ENCODE data around the gene SPAG9.

The SPAG9 gene

GRCh38 chr17:51166987-51167931 is 46.6 kb upstream of the SPAG9 start (continued):
- TF ChIP-seq ZBTB11 (tag by site-specific recombination; conservative IDR thresholded peaks at IDR 0.05; ENCODE audit: low read depth) (0 out of 2 replicates have a peak, but pooled peaks have one; percentile 8), ZSCAN30 (tag by site-specific recombination; IDR thresholded peaks at IDR 0.05) (peak; percentile 12; the same call in 1 of the 2 replicates), CTCF (tag by site-specific recombination; IDR thresholded peaks at IDR 0.05) (peak; percentile 91), ZNF501 (tag by site-specific recombination; IDR thresholded peaks at IDR 0.05) (peak; percentile 62; the same call in 1 of the 2 replicates), ZBTB17 (tag by site-specific recombination; IDR thresholded peaks at IDR 0.05) (peak; percentile 95), SETDB1 (IDR thresholded peaks at IDR 0.05; ENCODE audit: insufficient read length, low read length) (no peak), YY2 (tag by site-specific recombination; IDR thresholded peaks at IDR 0.05) (0 out of 2 replicates have a peak, but pooled peaks have one; percentile 47), HIC1 (tag by site-specific recombination; IDR thresholded peaks at IDR 0.05) (peak; percentile 66; the same call in 1 of the 2 replicates), EGR2 (tag by site-specific recombination; IDR thresholded peaks at IDR 0.05; ENCODE audit: low read depth) (peak; percentile 71), ZNF341 (tag by site-specific recombination; IDR thresholded peaks at IDR 0.05; ENCODE audit: low read depth) (peak; percentile 47), ZNF24 (tag by site-specific recombination; IDR thresholded peaks at IDR 0.05) (peak; percentile 34; the same call in 1 of the 2 replicates), SP3 (tag by site-specific recombination; IDR thresholded peaks at IDR 0.05) (0 out of 2 replicates have a peak, but pooled peaks have one; percentile 16), ZNF391 (tag by site-specific recombination; IDR thresholded peaks at IDR 0.05; ENCODE audit: borderline replicate concordance, low read depth) (peak; percentile 71; the same call in 1 of the 2 replicates), ZNF843 (tag by site-specific recombination; IDR thresholded peaks at IDR 0.05) (peak; percentile 45), ZNF23 (tag by site-specific recombination; IDR thresholded peaks at IDR 0.05; ENCODE audit: borderline replicate concordance) (no peak), ZBTB21 (tag by site-specific recombination; IDR thresholded peaks at IDR 0.05) (peak; percentile 30; the same call in 1 of the 2 replicates), ZNF639 (tag by site-specific recombination; IDR thresholded peaks at IDR 0.05) (peak; percentile 68; the same call in 1 of the 2 replicates), SP2 (tag by site-specific recombination; IDR thresholded peaks at IDR 0.05) (peak; percentile 11; the same call in 1 of the 2 replicates), GLI2 (tag by site-specific recombination; IDR thresholded peaks at IDR 0.05; ENCODE audit: borderline replicate concordance, low read depth) (no peak), ZNF571 (tag by site-specific recombination; IDR thresholded peaks at IDR 0.05) (no peak), GLIS2 (tag by site-specific recombination; IDR thresholded peaks at IDR 0.05) (peak; percentile 91), REPIN1 (tag by site-specific recombination; IDR thresholded peaks at IDR 0.05; ENCODE audit: low read depth) (0 out of 2 replicates have a peak, but pooled peaks have one; percentile 46), ZNF248 (tag by site-specific recombination; IDR thresholded peaks at IDR 0.05) (no peak), ZNF654 (tag by site-specific recombination; IDR thresholded peaks at IDR 0.05; ENCODE audit: low read depth) (0 out of 2 replicates have a peak, but pooled peaks have one; percentile 12), ZNF544 (tag by site-specific recombination; IDR thresholded peaks at IDR 0.05) (no peak), ZXDB (tag by site-specific recombination; IDR thresholded peaks at IDR 0.05) (peak; percentile 40), KLF7 (tag by site-specific recombination; IDR thresholded peaks at IDR 0.05; ENCODE audit: borderline replicate concordance) (0 out of 2 replicates have a peak, but pooled peaks have one; percentile 17), ZNF2 (tag by site-specific recombination; IDR thresholded peaks at IDR 0.05) (peak; percentile 76; the same call in 1 of the 2 replicates), ZNF10 (tag by site-specific recombination; IDR thresholded peaks at IDR 0.05) (peak; percentile 29; the same call in 1 of the 2 replicates), BCL11A (tag by site-specific recombination; IDR thresholded peaks at IDR 0.05; ENCODE audit: low read depth) (0 out of 2 replicates have a peak, but pooled peaks have one; percentile 32), ZFP69B (tag by site-specific recombination; IDR thresholded peaks at IDR 0.05) (peak; percentile 66; the same call in 1 of the 2 replicates)
